ENCODE data around the gene ZBTB16.

Gene ZBTB16, protein sequence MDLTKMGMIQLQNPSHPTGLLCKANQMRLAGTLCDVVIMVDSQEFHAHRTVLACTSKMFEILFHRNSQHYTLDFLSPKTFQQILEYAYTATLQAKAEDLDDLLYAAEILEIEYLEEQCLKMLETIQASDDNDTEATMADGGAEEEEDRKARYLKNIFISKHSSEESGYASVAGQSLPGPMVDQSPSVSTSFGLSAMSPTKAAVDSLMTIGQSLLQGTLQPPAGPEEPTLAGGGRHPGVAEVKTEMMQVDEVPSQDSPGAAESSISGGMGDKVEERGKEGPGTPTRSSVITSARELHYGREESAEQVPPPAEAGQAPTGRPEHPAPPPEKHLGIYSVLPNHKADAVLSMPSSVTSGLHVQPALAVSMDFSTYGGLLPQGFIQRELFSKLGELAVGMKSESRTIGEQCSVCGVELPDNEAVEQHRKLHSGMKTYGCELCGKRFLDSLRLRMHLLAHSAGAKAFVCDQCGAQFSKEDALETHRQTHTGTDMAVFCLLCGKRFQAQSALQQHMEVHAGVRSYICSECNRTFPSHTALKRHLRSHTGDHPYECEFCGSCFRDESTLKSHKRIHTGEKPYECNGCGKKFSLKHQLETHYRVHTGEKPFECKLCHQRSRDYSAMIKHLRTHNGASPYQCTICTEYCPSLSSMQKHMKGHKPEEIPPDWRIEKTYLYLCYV
- total RNA-seq = 24.6 reads per million, percentile 51 among the genes with 10 or more reads in this experiment

DNA sequence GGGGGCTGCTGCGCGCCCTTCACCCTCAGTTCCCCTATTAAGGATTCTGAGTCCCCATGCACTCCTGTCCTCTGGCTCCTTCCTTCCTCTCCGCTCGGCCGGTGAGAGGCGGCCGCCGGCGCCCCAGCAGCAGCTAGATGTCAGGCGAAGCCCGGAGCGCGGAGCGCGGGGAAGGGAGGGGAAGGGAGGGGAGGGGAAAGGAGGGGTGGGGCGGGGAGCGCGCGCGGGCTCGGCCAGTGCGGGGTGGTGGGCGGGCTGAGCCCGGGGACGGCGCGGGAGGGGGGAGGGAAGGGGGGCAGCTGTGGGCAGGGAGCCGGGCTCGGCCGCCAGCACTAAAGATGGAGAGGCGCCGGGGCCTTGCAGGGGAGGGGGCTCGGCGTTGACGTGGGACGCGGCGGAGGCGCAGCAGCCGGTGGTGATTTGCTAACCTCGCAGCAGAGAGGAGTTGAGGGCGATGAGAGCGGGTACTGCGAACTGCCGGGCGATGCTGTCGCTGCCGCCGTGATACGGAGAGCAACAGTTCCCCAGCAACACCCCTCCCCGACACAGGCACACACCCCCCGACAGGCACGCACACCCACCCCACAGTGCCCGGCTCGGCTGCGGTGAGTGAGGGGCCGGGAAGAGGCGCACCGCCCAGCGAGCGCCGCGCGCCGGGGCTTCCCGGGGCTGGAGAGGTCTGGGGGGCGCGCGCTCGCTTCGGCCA is at the start of gene ZBTB16:
Gene ZBTB16 (plus strand): TSS at position 434 of the 706 bp plus-strand sequence. CDS start 3,590 bp downstream, outside the sequence.
- peak; percentile 52 for DNase-seq

DNA sequence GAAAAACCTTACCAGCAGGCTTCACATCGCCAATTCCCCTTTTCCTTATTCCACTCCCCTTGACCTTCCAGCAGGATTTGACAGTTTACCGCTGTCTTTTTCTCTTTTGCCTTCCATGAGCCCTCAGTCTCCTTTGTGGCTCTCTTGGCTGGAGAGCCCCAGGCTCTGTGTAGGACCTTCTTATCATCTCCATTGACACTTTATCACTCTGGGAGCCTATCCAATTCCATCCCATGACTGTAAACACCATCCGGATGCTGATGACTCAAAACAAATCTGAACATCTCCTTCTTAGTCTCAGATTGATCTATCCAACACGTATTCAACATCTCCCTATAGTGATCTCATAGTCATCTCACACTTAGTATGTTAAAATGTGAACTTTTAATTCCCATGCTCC is 48.6 kb upstream of the ZBTB16 start:
- DNase-seq = no peak

DNA sequence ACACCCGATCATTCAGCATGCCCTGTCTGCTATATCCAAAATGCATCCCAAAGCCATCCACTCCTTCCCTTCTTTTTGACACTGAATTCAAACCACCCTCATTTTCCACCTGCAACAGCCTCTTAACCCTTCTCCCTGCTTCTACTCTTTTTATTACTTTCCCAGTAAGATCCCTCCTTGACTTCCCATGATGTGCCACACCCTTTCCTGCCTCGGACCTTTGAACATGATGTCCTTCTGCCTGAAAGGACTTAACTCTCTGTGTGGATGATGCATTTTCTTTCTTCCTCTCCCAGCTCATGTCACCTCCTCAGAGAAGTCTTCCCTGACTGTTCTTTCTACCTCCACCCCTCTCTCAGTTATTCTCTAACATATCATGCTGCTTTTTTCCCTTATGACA is 48.1 kb upstream of the ZBTB16 start:
- no peak for DNase-seq

DNA sequence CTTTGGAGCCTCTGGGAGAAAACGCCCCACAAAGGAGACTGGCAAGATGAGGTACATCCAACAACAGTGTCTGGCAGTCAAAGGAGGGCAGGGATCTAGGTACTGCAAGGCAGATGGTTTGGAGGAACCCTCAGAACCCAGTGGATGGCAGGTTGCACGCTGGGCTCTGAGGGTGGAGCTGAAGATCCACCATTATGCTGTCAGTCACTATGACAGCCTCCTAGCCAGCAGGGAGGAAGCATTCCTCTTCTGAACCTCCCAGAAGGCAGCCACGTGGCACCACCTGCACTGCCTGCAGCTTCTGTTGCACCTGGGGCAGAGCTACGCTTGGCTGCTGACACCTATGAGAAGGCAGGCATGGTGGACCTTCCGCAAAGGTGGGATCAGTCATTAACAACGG is 44.4 kb upstream of the ZBTB16 start:
- no peak for DNase-seq

DNA sequence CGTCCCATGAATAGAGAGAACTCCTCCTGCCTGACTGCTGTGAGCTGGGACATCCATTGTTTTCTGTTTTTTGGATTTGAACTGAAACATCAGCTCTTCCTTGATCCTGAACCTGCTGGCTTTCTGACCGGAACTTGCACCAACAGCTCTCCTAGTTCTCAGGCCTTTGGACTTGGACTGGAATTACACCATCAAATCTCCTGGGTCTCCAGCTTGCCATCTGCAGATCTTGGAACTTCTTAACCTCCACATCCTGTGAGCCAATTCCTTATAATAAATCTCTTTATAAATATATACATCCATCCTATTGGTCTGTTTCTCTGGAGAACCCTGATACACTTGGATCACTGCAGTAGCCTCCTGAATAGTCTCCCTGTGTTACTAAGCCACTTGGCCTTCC is 42.5 kb upstream of the ZBTB16 start:
- DNase-seq = no peak

DNA sequence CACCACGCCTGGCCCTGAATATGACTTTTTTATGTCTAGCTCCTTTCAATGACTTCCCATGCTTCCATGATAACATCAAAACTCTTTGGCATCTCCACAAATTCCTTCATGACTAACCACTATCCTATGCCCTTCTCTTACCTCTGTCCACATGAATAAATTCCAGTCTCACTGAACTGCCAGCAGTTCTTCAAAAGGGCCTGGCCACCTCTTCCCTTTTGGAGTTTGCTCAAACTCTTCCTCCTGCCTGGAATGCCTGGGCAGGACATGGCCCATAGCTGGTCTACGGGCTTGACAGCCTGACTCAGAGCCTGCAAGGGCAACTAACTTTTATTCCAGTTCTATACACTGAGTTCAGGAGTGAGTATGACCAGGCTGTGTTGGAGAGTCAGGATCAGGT is 41.8 kb upstream of the ZBTB16 start:
- DNase-seq = no peak

DNA sequence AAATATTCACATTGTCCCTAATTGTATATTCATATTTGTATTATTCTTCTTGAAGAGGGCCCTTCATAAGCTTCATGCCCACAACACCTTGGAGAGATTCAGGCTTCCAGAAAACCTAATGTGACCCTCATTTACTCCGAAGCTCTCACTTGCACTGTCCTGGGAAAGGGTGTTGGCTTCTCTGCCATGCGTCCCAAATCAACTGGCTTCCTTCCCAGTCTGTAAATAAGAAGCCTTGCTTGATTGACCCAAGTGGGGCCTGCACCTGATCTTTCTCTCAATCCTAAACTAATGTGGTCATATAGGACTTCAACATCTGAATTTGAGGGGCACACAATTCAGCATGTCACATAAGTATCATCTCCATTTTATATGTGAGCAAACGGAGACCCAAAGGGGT is 40.5 kb upstream of the ZBTB16 start:
- DNase-seq = no peak

DNA sequence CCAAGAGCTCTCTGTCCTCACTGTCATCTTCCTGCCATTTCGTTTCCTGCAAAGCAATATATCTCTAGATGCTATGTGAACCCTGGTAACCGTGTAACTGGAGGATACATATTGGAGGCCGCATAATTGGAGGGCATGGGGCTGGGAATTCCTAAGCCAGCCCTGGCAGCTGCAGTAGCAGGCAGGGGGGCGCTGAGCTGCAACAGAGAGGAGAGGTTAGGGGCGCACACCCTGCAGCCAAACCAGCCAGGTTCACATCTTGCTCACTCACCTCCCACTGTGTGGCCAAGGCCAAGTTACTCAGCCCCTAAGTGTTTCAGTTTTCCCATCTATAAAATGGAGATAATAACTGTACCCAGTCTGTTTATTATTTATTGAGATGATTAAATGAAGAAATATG is 39.9 kb upstream of the ZBTB16 start:
- DNase-seq = no peak

DNA sequence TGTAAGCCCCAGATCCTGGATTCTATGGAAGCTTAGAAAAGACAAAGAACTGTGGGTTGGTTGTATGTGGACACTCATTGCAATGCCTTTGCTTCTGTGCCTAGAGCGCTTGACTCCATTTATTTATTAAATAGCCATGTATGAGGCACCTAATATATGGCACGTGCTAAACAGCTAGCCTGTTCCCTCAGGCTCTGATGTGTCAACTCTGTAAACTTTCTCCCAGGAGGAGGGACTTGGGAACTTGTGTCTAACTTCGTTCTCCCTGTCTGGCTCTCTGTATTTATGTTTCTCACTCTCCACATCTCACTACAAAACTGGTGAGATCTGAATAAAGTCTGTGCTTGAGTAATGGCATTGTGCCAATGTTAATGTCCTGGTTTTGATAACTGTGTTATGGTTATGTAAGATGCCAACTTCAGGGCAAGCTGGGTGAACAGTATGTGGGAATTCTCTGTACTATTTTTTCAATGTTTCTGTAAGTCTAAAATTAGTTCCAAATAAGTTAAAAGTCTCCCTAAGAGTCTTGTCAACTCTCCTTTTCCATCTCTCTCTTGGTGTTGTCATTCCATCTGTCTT is 34.1 kb upstream of the ZBTB16 start:
- no peak for DNase-seq

DNA sequence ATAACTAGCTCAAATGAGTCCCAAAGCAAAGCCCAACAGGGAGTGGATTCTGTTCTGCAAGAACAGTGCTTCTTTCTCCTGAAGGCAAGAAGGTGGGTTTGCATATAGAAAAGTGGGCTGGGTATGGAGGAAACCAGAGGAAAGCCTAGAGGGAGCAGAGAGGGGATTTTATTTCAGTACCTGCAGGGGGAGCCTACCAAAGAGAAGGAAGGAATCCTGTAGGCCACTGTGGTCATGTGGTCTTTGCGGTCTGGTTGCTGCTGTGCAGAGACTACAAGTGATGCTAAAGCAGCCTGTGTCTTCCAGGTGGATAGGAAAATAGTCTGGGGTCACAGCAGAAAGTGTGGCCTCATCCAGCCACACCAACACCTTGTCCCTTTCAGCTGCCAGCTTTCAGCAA is 33.2 kb upstream of the ZBTB16 start:
- no peak for DNase-seq

DNA sequence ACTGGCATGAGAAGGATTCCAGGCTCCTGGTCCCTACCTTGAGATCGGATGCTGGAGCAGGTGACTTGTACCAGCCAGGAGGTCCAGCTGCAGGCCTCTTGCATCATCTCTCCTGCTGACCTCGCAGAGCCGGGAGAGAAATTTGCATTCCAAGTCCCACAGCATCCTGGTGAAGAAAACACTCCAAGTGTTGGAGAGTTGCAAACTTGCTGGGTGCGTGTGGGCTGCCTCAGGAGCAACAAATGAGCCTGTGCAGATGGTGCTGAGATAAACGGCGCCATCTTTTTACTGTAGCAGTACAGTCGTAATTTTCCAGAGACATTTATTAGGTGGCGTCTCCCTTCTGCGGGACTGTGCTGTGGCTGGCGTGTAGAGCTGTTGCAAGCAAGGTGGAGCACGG is 32.1 kb upstream of the ZBTB16 start:
- no peak for DNase-seq

DNA sequence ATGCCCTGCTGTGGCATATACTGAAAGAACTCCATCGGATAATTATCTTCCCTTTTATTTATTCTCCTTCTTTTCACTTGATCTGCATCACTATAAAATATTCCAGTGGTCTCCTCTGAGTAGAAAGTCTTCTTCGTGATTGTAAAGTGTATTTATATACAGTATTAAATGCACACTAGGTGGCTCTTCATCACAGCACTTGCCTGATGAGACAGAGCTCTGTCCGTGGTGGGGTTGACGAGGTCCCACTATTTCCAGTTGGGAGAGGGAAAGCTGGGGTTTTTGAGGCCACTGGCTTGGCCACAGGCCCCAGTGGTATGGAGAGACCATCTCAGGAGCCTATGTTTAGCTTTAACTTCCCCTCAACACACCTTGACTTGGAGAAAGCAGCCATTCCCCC is 31.6 kb upstream of the ZBTB16 start:
- no peak for DNase-seq

DNA sequence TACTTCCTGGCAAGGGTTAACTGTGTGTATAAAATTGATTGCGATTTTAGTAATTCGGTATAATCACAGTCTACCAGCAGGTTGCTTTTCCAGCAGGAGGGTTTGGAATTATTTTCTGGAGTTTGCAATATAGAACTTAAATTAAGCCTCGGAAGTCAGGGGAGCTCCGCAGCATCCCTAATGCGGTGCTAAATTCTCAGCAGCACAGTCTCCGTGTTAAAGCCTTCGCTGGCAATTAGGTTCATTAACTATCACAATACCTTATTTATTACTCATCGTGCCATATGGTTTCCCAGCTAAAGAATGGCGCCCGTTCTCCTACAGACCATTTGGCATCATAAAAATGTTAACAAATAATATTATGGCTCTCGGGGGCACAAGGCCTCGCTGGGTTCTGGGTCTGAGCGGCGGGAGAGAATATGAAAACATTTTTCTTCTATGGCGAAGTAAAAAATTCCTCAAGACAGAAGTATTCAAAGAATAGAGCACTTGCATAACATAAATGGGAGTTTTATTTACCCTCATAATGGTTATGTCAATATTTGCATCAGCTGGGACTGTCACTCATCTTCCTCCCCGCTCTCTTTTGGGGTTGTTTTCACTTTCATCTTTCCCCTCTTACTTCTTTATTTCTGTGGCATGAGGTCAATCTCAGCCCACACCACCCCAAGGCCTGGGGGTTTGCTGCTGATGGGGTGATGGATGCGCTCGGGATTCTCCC is 28.1 kb upstream of the ZBTB16 start:
- no peak for DNase-seq

DNA sequence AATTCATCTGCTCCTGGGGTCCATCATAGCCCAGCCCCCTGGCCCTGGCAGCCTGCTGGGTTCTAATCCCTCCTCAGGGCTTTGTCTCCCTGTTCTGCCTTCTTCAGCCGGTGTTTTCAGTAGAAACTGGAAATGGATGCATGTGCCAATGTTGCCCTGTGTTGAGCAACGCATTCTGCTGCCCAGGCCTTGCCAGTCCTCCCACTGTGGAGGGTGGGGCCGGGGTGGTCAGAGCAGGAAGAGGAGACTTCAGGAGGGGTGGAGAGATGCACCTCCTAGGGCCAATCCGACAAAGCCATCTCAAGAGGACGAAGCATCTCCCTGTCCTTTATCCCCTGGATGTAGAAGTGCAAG is 27.6 kb upstream of the ZBTB16 start:
- DNase-seq = no peak

DNA sequence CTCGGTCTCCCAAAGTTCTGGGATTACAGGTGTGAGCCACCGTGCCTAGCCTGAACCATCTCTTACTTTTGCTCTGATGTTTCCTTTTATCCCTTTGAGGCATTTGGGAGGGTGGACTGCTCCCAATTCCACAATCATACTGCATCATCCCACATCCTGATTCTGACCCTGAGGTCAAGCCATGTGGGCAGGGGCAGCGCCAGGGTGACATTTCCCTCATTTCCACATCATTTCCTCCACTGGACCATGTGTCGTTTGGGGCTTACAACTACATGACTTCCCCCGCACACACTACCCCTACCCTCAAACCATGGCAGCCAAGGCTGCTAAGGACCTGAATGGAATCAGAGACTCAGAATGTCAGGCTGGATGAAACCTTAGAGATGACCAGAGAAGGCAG is 26.4 kb upstream of the ZBTB16 start:
- no peak for DNase-seq

DNA sequence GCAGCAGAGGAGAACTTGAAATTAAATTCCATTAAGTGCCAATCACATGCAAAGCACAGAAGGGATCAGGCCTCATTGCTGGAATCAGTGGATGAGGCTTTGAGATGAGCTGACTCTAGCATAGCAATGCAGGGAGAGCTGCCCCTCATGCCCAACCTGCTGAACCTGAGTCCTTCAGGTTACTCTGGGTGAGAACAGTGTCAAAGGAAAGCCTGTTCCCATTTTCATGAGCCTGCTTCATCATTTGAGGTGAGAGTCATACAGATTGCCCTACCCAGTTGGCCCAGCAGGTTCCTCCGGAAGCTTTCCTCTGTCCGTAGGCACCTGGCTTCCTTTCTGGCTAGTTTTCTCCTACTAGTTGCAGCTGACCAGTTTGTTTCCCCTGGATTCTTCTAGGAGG is 25.9 kb upstream of the ZBTB16 start:
- no peak for DNase-seq

DNA sequence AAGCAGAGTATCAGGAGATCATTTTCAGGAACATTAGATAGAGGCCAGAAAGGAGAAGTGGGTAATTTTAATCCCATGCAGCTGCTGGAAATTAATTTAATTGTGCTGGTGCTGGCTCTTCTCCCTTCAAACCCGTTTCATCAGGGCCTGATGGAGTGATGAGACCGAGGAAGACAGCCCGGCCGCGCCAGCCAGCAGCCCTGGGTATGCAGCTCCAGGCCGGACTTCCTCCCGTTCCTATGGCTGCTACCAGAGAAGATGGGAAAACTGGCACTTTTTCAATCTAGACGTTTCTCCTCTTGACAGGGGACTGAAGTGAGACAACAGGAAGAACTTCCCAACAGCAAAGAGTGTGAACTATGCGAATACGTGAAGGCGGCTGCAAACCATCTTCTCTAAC is 24.6 kb upstream of the ZBTB16 start:
- no peak for DNase-seq

DNA sequence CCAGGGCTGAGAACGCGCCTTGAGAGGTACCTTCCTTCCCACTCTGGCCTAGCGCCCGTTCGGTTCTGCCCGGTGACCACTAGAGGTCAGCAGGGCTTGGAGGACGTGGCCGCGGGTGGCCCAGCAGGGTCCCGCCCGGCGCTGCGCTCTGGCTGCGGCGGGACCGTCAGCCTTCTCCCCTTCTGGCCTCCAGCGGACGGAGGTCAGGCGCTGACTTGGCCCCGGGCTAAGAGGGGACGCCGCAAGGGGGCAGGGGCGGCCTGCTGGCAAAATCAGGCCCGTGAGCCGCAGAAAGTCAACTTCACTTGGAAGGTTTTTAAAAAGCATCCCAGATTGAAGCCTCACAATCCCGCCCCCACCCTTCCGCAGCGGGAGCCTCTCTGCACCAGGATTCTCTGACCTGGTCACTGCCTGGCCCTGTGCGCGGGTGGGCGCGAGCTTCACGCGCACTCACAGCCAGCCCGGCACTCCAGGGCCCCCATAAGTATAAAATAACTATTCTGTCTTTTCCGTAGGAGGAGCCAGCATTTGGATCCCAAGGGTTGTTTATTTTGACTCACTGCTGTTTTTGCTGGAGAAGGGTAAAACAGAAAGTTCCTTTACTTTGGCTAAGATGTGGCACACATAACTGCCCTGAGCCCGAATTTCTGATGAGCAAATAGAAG is 23.2 kb upstream of the ZBTB16 start:
- peak; percentile 20 for DNase-seq

DNA sequence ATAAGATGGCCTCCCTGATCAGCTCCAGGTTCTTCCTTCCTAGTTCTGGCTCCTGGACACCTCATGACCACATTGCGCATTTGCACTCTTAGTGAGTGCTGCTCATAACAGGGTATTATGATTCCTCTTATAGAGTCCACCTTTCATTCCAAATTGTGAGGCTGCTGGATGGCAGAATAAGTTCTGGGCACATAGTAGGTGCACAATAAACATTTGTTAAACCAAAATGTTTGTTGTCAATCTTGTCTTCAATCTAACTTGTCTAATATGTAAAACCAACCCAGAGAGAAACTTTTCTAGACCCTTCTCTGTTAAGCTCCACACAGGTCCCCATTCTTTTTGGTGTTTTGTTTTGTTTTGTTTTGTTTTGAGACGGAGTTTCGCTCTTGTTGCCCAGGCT is 22.6 kb upstream of the ZBTB16 start:
- no peak for DNase-seq

DNA sequence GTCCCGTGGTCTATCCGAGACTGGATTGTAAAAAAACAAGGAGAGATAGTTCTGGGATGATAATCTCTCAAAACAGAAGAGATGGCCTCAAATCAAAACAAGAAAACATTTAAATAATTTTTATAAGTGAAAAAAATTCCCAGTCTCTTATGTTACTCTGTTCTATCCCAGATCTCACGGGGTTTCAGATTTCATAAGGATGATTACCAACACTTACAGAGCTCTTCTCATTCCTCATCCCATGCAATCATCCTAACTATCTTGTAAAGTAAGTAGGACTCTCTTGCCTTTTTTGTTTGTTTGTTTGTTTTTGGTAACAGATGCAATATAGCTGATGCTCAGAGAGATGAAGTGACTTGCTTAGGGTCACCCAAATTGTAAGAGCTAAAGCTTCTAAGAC is 20.0 kb upstream of the ZBTB16 start:
- no peak for DNase-seq

DNA sequence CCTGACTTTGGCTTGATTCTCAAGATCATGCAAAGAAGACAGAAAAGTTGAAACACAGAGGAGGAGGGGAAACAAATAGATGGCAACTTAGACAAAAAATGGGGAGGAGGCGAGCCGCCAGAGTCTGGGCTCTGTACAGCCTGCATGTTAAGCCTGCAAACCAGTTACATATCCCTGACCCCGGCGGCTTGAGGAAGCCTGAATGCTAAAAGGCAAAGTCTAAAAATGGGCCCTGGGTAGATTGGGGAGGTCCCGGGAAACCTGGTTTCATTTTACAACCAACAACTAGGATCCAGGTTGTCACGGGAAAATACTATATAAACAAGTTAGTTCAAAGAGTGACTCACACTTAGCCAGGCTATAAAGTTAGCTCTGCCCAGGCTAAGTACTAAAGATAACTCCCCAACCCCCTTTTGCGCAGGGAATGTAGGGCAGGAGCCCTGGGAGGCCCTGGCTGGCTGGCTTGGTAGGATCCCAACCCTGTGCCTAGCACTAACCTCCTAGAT is 18.8 kb upstream of the ZBTB16 start:
- DNase-seq = no peak

DNA sequence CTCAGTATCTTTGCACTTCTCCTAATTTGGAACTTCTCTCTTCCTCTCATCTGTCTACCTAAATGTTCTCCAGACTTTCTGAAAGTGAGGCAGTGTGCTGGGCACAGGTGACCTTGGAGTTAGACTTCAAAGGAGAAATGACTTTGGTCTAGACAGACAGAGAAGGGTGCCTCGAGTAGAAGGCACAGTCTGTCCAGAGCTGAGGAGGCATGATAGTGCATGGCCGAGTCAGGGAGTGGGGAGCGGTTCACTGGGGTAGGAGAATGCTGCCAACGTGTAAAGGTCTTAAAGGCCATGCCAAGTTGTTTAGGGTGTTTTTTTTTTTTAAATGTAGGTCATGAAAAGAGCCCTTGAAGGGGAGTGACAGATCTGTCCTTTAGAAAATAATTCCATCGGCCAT is 17.3 kb upstream of the ZBTB16 start:
- DNase-seq = no peak
